Panc1 (cell line): ENCODE results near the gene NFYC. TPM values are rescaled to one million over a fixed set of nuclear protein-coding genes. Genes with fewer than 3 reads are reported as not detected.

Source experiments
- ATAC-seq: fragments of 200-7000 bp; cut with Tn5 transposase; 2 replicates; pipeline ENCODE4 v1.9.1; 2020; ENCODE audit warnings: mild to moderate bottlenecking, moderate library complexity
- BruUV-seq: library from RNA; stranded (reverse); fragments of 400-500 nt; replicated peaks from 2 replicates; lab custom pipeline; 2021; lab: Mats Ljungman, UMichigan
- CTCF ChIA-PET: fragments of 300-600 bp; sonication (Branson Sonifier 250); formaldehyde crosslinking; loops from one replicate; lab custom pipeline; 2022; ENCODE audit warnings: antibody characterized with exemption; lab: Charles Lee
- POLR2A ChIA-PET: fragments of 300-600 bp; sonication (Branson Sonifier 250); formaldehyde crosslinking; loops from one replicate; lab custom pipeline; 2022; ENCODE audit warnings: antibody characterized with exemption; lab: Charles Lee
- DNase-seq: peaks from one replicate; pipeline ENCODE4 v3.0.0-alpha.2; 2010; ENCODE audit warnings: low read depth, low spot score
- H3K27ac ChIP-seq: 2 replicates; pipeline ENCODE4 v1.5.1; 2011; ENCODE audit warnings: mild to moderate bottlenecking, low read length, inconsistent platforms
- H3K27me3 ChIP-seq: fragments of 200-500 bp; sonication (Bioruptor generic); 2 replicates; pipeline ENCODE4 v1.6.0; 2014; ENCODE audit warnings: low read length, inconsistent platforms; ENCODE audit not compliant: control insufficient read depth, insufficient read depth
- H3K36me3 ChIP-seq: fragments of 200-500 bp; sonication (Bioruptor generic); 2 replicates; pipeline ENCODE4 v1.5.1; 2014; ENCODE audit warnings: inconsistent platforms, mild to moderate bottlenecking, low read length, moderate library complexity; ENCODE audit not compliant: control insufficient read depth, insufficient read depth
- H3K4me1 ChIP-seq: 2 replicates; pipeline ENCODE4 v1.5.1; 2011; ENCODE audit warnings: inconsistent platforms, mild to moderate bottlenecking, low read length, moderate library complexity; ENCODE audit not compliant: control insufficient read depth, insufficient read depth
- H3K4me3 ChIP-seq, 2 experiments: 2 replicates each; pipeline ENCODE4 v1.5.1; 2011 to 2012; ENCODE audit warnings: low read depth in 2 of 2, low read length in 2 of 2, mild to moderate bottlenecking in 2 of 2, inconsistent platforms in 1 of 2, moderate library complexity in 1 of 2
- H3K9me3 ChIP-seq: fragments of 200-500 bp; sonication (Bioruptor generic); 2 replicates; pipeline ENCODE4 v1.5.1; 2014; ENCODE audit warnings: low read depth, mild to moderate bottlenecking, inconsistent platforms, low read length, moderate library complexity; ENCODE audit not compliant: control insufficient read depth, insufficient read depth
- POLR2AphosphoS5 ChIP-seq: IDR thresholded peaks from 2 replicates; pipeline ENCODE4 v1.6.1; 2012; ENCODE audit warnings: mild to moderate bottlenecking, low read depth, low read length, moderate library complexity
- SIN3A ChIP-seq: IDR thresholded peaks from 2 replicates; pipeline ENCODE4 v1.6.1; 2012; ENCODE audit warnings: low read depth, mild to moderate bottlenecking, low read length, moderate library complexity, borderline replicate concordance; ENCODE audit not compliant: insufficient read depth
- TCF7L2 ChIP-seq: IDR thresholded peaks from 2 replicates; pipeline ENCODE4 v1.6.1; 2011; ENCODE audit warnings: mild to moderate bottlenecking, low read depth, low read length, inconsistent platforms
- in situ Hi-C: cut with HindIII; loops from 2 replicates; pipeline ENCODE4 v1.10.0; 2016; ENCODE audit warnings: low sequenced_read_pairs, low pct_unique_long_range_greater_than_20kb
- intact Hi-C: fragments of 100-400 bp; cut with micrococcal nuclease; formaldehyde crosslinking; loops from one replicate; pipeline ENCODE4 v1.10.0; 2022; ENCODE audit not compliant: unreplicated experiment
- total RNA-seq: library from RNA; stranded (reverse); gene quantifications from one replicate; pipeline ENCODE4 v1.2.1, GENCODE V29; 2021; ENCODE audit not compliant: unreplicated experiment
- TF ChIP-seq, protein P1 (sequence below): fragments of 450-650 bp; IDR thresholded peaks from 2 replicates; pipeline ENCODE4 v1.5.1; 2017; ENCODE audit warnings: mild to moderate bottlenecking
- TF ChIP-seq, protein P2 (sequence below), 2 experiments: IDR thresholded peaks; 2 replicates each; pipeline ENCODE4 v1.6.1; 2011 to 2012; ENCODE audit warnings: low read depth in 2 of 2, control low read depth in 1 of 2, low read length in 1 of 2, mild to moderate bottlenecking in 1 of 2, moderate library complexity in 1 of 2; ENCODE audit not compliant: insufficient read depth in 1 of 2

The NFYC gene
- total RNA-seq, 1 experiment from 2014 or later: 81.9 TPM

DNA sequence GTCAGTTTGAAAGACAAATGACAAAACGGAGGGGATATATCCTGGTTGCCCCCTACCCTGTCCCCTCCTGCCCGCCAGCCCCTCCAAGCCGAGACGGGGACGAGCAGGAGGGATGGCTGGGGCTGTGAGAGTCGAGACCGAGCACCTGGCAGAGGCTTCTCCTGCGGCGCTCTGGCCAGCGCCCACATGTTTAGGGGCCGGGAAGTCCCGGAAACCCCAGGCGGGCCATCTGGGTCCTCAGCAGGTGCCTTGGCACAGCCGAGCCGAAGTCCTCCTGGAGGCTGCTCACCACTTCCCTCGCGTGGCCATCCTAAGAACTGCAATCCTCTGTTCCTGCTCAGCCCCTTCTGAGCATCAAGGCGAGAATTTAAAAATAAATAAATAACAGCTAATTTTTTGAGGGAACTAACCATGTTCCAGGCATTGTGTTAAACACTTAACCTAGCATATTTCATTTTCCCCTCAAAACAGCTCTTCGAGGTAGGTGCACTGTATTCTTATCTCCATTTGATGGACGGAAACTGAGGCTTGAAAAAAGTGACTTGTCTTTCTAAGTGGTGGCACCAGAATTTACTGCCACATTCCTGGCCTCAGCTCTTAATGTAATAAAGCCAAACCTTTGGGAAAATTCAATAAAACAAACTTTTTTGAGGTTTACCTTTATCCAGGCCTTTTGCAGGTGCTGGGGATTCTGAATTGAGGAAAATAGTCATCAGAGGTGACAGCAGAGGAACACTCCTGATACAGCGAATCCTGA, 22.6 kb upstream of the NFYC start:
- TF ChIP-seq, protein P1, sequence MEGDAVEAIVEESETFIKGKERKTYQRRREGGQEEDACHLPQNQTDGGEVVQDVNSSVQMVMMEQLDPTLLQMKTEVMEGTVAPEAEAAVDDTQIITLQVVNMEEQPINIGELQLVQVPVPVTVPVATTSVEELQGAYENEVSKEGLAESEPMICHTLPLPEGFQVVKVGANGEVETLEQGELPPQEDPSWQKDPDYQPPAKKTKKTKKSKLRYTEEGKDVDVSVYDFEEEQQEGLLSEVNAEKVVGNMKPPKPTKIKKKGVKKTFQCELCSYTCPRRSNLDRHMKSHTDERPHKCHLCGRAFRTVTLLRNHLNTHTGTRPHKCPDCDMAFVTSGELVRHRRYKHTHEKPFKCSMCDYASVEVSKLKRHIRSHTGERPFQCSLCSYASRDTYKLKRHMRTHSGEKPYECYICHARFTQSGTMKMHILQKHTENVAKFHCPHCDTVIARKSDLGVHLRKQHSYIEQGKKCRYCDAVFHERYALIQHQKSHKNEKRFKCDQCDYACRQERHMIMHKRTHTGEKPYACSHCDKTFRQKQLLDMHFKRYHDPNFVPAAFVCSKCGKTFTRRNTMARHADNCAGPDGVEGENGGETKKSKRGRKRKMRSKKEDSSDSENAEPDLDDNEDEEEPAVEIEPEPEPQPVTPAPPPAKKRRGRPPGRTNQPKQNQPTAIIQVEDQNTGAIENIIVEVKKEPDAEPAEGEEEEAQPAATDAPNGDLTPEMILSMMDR: peak; percentile 97
- TF ChIP-seq TCF7L2: no peak
- no peak for TF ChIP-seq POLR2AphosphoS5
- no peak for TF ChIP-seq SIN3A
- DNase-seq (peak; percentile 61), ATAC-seq (peak; percentile 68)
- Histone ChIP-seq H3K9me3 (no peaks in the 10 kb centered on the region), H3K27me3 (no peaks in the 10 kb centered on the region), H3K4me1 (peaks cover 5% of the 10 kb centered on the region), H3K4me3 (peak overlapping the region; percentile 19 to 29), H3K27ac (no peak overlapping the region), H3K36me3 (no peaks in the 10 kb centered on the region)
- intact Hi-C loops: loop anchor here (5.0 kb wide), 1 partner anchor 57 kb away; no protein-coding TSS in a partner anchor
- ChIA-PET CTCF (interaction anchor here (0.6 to 0.8 kb wide), 3 partner anchors 44 to 137 kb away, joined by 3 to 5 read pairs (median 4); no protein-coding TSS in a partner anchor), POLR2A (no interaction called here)
- in situ Hi-C loops: no loop called here
- BruUV-seq: no TSS peak

DNA sequence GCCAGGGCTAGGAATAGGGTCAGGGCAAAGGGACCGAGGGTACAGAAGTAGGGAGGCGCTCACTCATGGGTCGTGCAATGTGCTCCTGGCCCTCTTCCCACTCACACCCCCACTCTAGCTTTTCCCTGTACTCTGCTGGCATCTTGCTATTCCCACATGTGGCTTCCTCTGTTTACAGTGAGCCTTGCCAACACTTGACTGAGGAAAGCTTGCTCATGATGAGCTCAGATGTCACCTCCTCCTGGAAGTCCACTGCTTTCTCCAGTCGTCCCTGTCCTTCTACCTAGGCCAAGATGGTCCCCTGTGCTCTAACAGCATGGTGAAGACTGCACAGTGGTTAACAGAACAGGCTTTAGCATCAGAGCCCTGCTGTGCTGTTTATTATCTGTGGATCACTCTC, 18.1 kb upstream of the NFYC start:
- TF ChIP-seq TCF7L2 (no peak), POLR2AphosphoS5 (no peak), SIN3A (no peak)
- TF ChIP-seq, protein P2, sequence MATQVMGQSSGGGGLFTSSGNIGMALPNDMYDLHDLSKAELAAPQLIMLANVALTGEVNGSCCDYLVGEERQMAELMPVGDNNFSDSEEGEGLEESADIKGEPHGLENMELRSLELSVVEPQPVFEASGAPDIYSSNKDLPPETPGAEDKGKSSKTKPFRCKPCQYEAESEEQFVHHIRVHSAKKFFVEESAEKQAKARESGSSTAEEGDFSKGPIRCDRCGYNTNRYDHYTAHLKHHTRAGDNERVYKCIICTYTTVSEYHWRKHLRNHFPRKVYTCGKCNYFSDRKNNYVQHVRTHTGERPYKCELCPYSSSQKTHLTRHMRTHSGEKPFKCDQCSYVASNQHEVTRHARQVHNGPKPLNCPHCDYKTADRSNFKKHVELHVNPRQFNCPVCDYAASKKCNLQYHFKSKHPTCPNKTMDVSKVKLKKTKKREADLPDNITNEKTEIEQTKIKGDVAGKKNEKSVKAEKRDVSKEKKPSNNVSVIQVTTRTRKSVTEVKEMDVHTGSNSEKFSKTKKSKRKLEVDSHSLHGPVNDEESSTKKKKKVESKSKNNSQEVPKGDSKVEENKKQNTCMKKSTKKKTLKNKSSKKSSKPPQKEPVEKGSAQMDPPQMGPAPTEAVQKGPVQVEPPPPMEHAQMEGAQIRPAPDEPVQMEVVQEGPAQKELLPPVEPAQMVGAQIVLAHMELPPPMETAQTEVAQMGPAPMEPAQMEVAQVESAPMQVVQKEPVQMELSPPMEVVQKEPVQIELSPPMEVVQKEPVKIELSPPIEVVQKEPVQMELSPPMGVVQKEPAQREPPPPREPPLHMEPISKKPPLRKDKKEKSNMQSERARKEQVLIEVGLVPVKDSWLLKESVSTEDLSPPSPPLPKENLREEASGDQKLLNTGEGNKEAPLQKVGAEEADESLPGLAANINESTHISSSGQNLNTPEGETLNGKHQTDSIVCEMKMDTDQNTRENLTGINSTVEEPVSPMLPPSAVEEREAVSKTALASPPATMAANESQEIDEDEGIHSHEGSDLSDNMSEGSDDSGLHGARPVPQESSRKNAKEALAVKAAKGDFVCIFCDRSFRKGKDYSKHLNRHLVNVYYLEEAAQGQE (IDR thresholded peaks at IDR 0.05; ENCODE audit: insufficient read depth in 1 of 2, low read depth in 2 of 2, low read length in 1 of 2): no peak
- TF ChIP-seq, protein P1: no peak
- no TSS peak for BruUV-seq
- H3K9me3 ChIP-seq: no peaks in the 10 kb centered on the region
- CTCF ChIA-PET: interaction anchor here (1.0 kb wide), 1 partner anchor 48 kb away, joined by 3 read pairs; no protein-coding TSS in a partner anchor
- no peak for ATAC-seq
- POLR2A ChIA-PET: interaction anchor here (0.6 kb wide), 1 partner anchor 303 kb away, joined by 3 read pairs; no protein-coding TSS in a partner anchor
- no peak overlapping the region for H3K27ac ChIP-seq
- no peak overlapping the region for H3K4me3 ChIP-seq
- H3K27me3 ChIP-seq: no peaks in the 10 kb centered on the region
- no peak for DNase-seq
- no peaks in the 10 kb centered on the region for H3K36me3 ChIP-seq
- intact Hi-C loops: no loop called here
- in situ Hi-C loops: no loop called here
- no peaks in the 10 kb centered on the region for H3K4me1 ChIP-seq
